Measurements from ENCODE around the gene CSGALNACT2.

DNA sequence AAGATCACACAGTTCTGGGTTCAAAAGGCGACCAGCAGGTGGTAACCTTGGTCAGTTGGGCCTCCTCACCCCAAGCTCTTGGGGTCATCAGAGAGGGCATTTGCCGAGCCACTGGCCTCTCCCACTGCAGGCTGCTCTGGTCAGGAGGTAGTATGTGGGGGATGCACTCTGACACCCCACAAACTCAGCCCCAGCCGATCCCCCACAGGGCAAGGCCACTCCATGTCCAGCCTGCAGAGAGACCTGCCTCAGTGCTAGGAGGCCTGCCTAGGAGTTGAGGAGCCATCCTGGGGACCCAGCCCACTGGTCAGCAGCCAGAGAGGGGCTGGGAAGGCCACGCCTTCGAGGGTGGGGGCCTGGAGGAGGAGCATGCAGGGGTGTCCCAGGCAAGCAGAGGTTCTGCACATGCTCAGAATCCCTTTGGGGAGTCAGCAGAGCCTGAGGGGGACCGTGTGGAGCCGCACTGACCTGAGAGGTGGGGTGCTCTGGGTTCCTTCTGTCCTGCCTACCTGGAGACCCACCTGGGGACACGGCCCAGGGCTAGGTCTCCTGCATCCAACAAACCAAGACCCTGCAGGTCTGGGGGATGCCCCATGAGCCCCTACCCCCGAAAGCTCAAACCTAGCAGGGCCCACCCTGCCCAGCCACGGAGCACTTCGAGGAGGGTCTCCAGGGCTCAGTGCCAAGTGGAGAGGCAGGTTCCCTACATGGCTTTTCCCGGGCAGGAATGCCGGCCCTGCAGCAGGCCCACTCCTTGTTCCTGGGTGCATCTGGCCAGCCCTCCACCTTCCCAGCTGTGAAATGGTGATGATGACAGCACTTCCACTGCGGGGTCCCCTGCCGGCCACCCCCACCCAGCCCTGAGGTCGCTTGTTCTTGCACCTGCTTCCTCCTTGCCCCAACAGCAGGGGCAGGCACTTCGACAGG lies 70.2 kb downstream of the CSGALNACT2 start:
- TF ChIP-seq CTCF (IDR thresholded peaks at IDR 0.05), result no peak
- TF ChIP-seq POLR2A (IDR thresholded peaks at IDR 0.05), result no peak
- TF ChIP-seq EP300 (IDR thresholded peaks at IDR 0.05), result no peak
